Stimulated activated CD8-positive, alpha-beta memory T cell treated with anti-CD3 and anti-CD28 coated beads, Interleukin-15, amount 100 ng/mL, for 48 hours (primary cell): ENCODE data around the gene PARVA.

Source experiments
- DNase-seq, 2 donors: peaks; one replicate each; pipeline ENCODE4 v3.0.0-alpha.2; 2020; ENCODE audit warnings: low read depth in 2 of 2

Gene PARVA

GRCh38 chr11:12430954-12431595 is 53.7 kb downstream of the PARVA start:
- no peak for DNase-seq

DNA sequence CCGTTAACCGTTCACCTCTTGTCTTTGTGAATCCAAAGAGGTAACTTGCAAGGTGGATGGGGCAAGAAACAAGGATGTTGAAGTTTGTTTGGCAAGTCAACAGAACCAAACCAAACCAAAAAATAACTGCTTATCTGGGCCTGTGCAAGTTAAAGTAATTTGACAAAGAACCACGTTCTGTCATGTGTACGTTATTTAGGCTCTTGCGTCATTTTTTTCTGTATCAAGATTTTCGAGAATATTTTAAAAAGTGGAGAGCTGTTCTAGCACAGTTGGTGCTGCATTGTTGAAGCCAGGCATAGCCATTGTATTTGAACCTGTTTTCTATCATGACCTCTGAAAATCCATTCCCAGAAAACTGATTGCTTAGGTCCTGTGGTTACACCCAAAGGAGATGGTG is 55.1 kb downstream of the PARVA start:
- no peak for DNase-seq

DNA sequence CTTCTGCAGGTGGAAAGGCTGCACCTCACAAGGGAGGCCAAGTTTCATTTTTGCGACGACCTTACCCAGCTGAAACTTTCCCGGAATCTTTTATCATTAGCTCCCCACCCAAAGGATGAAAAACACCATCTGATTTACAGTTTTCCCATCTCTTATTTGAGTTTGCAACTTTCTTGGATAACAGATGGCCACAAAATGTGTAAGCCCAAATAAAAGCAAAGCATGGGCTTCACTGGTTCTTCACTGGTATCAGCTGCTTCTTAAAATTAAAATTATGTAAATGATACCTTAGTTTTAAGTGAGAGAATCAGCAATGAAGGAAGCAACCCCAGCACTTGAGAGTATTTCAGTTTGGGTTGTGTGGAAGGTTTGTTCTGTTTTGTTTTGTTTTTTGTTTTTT is 55.8 kb downstream of the PARVA start:
- DNase-seq: no peak

DNA sequence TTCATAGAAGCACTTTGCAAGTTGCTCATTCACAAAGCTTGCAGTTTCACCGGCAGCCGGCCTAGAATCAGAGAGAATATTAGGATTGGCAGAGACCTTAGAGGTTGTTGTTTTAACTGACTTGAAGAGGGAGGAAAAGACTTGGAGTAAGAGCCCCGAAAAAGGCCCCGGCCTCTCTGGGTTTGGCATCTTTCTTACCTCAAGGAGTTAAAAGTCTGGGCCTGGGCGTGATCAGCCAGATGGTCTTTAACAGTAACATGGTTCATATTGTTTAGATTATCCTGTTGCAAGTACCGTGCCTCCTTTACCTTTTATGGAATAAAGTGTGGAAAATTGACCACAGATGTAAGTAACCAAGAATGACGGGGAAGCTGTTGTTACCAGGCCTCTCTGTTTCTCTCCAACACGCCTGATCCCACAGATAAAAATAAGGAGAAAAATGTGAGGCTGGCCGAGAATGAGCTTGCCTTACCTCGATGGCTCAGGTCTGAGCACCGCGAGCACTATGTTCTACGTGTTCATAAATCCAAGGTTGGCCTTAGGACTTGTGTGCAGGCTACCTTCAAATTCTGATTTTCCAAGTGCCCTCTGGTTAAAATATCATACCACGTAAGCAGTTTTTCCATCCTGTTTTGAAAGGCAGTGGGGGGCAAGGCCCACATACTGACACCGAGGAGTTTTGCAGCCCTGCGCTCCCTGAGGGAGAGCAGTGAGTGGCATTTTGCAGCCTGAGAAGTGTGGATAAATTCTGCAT is 56.4 kb downstream of the PARVA start:
- DNase-seq: no peak

- DNase-seq: no peak
Observed at GRCh38 chr11:12434325-12434654, 56.9 kb downstream of the PARVA start.

DNA sequence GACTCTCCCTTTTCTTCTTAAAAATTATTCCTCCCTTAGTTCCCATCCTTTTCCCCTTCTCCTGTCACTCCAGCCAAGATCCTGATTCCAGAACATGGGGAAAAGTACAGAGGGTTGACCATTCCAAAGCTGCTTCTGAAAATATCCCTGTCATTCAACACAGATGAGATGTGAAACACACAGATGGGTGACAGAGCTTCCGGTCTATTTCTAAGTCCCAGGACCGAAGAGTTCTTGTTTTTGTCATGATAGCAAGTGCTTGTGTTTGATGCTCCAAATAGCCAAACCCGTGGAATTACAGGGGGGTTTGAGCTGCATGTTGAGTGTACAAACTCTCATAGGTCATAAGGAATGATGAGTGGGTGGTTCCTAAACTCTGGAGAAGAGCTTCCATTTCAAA is 57.9 kb downstream of the PARVA start:
- DNase-seq: no peak

DNA sequence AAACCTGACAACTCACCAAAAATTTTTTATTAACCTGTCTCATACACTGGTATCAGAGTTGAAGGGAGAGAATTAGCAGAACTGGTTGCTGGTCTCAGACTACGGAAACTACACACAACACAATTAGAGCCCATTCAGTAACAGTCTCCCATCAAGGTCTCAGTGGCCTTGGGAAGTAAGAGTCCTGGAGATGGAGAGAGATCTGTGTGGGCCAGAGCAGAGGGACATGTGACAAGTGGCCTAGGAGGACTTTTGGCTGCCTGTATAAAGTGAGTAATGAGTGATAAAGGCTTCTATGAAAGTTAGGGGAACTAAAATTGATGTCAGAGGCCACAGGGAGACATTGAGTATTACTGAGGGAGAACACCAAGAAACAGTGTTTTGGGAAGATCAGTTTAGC is 58.9 kb downstream of the PARVA start:
- no peak for DNase-seq

- no peak for DNase-seq
Observed at GRCh38 chr11:12438291-12438690, 60.9 kb downstream of the PARVA start.

GRCh38 chr11:12439615-12440014 is 62.2 kb downstream of the PARVA start:
- DNase-seq: no peak

GRCh38 chr11:12440565-12440964 is 63.2 kb downstream of the PARVA start:
- DNase-seq: no peak

DNA sequence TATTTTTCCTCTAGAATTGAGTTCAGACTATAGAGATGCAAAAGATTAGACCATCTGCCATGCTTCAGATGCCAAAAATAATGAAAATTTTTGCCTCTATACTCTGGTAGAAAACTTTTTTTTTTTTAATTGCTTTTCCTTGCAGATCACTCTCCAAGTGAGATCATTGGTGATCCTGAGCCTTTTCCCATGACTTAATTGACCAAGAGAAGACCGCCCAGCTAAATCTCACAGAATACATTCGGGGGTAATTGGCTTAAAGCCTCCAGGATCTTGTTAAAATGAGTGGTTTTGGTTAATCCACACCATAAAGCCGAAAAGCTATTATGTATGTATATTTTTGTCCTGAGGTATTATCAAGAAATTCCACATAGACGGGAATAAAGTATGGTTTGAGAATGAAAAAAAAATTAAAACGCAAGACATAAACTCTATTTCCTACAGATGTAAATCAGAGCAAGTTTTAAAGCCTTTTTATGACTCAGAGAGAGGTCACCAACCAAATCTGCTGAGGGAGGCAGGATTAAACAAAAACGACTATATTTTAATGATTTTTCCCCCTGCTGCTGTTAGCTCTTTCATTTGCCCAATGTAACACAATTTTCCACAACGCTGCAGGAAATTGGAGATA is 64.0 kb downstream of the PARVA start:
- DNase-seq: no peak

DNA sequence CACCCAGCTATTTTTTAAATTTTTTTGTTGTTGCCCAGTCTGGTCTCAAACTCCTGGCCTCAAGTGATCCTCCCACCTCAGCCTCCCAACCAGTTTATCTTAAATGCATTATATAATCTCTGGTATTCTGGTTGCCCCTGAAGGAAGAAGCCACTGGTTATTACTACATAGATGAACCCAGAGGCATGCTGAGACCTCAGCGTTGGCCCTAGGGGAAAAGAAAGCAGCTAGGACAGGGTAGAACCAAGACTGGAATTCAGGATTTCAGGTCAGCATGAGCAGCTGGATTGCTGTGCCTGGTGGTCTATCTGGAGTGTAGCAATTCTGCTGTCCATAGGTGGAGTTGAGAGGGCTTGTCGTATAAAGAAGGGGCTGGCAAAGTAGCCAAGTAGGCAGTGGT is 67.2 kb downstream of the PARVA start:
- no peak for DNase-seq

DNA sequence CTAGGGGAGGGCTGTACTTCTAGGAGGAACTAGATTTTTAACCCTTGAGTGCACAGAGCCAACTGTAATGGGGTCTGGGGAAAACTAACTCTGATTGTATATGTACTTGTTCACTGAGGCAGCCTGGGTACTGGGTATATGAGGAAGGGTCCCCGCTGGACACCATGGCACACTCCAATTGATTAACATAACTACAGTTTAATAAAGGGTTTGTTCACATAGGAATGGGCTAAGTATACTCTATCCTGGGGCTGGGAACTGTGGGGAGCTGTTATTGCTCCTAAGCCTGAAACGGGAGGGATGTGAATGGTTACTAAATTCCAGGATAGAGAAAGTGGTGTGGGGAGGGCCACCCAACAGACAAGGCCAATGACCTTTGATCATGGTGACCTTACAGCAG is 67.6 kb downstream of the PARVA start:
- no peak for DNase-seq

GRCh38 chr11:12446863-12447262 is 69.5 kb downstream of the PARVA start:
- DNase-seq: no peak

- no peak for DNase-seq
Observed at GRCh38 chr11:12448131-12448939, 71.0 kb downstream of the PARVA start.

DNA sequence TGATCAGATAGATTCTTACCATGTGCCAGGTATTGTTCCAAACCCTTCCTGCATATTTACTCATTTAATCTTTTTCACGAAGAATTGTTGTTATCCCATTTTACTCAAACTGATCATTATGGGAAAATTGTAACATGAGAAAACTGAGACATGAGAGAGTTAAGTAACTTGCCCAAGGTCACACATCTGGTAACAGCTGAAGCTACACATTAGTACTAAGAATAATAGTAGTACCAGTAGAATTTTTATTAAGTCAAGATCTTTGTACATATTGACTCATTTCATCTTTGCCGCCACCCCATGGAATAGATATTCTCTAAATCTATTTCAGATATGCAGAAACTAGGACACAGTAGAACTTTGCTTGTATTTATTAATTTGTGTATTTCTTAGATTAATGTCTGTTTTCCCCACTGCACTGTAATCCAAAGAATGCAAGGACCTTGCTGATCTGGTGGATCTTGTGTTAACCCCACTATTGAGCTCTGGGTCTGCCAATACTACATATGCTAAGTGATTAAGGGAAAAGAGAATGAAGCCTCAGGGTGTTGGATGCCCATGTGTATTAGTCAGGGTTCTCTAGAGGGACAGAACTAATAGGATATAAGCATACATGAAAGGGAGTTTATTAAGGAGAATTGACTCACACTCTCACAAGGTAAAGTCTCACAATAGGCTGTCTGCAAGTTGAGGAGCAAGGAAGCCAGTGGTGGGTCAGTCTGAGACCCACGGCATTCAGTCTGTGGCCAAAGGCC is 72.8 kb downstream of the PARVA start:
- DNase-seq: no peak

- no peak for DNase-seq
Observed at GRCh38 chr11:12451179-12451814, 73.9 kb downstream of the PARVA start.

GRCh38 chr11:12453243-12453642 is 75.9 kb downstream of the PARVA start:
- DNase-seq: no peak

GRCh38 chr11:12454782-12455181 is 77.4 kb downstream of the PARVA start:
- DNase-seq: no peak

GRCh38 chr11:12455938-12456337 is 78.6 kb downstream of the PARVA start:
- DNase-seq: no peak
